Femur (tissue), 1 donor: ENCODE measurements around the gene NUCB1.
"Not testable (repeated sequence)": the region's sequence is repeated elsewhere in the genome, so short reads cannot be mapped to it uniquely, and the experiment has no call there.

Experiments used
- DNase-seq: peaks from one replicate; pipeline ENCODE4 v3.0.0-alpha.2; 2017

NUCB1 gene

DNA sequence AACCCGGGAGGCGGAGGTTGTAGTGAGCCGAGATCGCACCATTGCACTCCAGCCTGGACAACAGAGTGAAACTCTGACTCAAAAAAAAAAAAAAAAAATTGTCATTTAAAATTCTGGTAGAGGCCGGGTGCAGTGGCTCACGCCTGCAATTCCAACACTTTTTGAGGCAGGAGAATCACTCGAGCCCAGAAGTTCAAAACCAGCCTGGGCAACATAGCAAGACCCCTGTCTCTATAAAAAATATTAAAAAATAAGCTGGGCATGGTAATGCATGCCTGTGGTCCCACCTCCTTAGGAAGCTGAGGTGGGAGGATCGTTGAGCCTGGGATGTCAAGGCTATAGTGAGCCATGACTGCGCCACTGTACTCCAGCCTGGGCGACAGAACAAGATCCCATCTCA, 6.2 kb downstream of the NUCB1 start:
- no peak for DNase-seq

DNA sequence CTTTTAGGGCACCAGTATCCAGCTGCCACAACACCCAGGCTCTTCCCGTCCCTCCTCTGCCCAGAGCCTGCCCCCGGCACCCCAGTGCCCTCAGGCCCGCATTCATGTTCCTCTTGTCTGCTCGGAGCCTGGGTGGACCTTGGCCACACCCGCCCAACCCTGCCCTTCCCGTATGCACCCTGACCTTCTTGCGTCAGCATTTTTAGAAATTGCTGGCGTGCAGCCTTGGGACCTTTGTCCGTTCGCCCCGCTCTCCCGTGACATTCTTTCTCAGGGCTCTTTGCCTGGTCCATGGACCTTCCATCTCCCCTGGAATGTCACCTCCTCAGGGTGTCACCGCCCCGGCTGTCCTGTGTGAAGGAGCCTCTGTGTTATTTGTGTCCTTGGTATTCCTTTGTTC, 7.6 kb downstream of the NUCB1 start:
- no peak for DNase-seq

DNA sequence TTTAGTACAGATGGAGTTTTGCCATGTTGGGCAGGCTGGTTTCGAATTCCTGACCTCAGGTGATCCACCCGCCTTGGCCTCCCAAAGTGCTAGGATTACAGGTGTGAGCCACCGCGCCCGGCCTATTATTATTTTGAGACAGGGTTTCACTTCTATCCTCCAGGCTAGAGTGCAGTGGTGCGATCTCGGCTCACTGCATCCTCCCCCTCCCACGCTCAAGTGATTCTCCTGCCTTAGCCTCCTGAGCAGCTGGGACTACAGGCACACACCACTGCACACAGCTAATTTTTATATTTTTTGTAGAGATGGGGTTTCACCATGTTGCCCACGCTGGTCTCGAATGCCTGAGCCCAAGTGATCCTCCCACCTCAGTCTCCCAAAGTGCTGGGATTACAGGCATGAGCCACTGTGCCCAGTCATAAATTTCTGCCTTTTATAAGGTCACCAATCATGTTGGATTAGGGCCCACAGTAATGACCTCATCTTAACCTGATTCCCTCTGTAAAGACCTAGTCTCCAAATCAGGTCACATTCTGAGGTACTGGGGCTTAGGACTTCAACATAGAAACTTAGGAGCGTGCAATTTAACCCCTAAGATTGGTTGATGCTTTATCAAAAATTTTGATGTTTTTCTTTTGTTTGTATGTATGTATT, 9.4 kb downstream of the NUCB1 start:
- DNase-seq: not testable (repeated sequence)

DNA sequence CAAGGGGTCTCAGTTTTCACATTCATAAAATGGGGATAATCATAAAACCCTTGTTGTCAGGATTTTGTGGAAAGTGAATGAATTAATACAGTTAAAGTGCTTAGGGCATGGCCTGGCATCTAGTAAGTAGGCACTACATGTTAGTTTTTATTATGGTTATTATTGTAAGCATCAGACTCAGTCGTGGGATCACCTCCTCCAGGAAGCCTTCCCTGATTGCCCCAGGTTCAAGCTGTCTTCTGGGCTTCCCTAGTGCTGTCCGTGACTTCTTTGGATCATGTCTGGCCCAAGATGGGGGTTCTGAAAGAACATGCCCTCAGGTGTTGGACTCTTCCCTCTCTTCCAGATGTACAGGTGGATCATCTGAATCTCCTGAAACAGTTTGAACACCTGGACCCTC, 10.7 kb downstream of the NUCB1 start:
- no peak for DNase-seq

DNA sequence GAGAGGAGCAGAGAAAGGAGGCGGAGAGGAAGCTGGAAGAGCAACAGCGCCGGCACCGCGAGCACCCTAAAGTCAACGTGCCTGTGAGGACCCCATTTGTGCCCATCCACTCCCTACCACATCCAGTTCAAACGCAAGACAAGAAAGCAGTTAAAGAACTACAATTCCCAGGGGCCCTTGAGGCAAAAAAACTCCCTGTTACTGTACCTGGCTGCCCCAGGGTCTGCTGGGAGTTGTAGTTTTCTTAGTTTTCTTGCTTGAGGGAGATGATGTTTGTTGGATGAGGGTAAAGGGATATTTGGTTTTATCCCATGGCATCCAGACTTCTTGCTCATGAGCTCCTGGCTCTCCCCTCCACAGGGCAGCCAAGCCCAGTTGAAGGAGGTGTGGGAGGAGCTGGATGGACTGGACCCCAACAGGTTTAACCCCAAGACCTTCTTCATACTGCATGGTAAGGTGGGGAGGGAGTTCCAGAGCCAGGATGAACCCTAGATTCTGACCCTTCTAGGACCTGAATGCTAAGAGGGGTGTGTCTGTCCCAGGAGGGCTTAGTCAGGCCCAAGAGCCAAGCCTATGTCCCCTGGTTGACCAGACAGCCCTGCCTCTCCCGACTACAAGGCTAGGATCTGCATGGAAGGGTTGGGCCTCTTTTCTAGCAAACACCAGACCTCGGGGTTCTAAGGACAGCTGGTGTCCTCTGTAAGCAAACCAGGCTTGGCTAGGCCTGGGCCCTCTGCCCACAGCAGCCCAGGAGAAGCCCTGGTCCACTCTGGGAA, 13.2 kb downstream of the NUCB1 start:
- no peak for DNase-seq

DNA sequence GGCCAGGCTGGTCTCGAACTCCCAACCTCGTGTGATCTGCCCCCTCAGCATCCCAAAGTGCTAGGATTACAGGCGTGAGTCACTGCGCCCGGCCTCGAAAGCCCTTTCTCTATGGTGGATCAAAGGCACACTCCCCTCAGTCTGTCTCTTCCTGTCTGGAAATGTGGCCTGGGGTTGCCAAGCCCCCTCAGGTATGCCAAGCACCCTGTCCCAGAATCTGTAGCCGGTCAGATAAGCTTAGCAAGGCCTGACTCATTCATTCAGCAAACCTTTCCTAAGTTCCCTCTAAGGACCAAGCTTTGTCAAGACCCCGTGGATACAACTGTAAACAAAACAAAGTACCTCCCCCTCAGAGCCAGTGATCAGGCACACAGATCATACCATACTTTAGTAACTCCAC, 14.1 kb downstream of the NUCB1 start:
- DNase-seq: no peak

DNA sequence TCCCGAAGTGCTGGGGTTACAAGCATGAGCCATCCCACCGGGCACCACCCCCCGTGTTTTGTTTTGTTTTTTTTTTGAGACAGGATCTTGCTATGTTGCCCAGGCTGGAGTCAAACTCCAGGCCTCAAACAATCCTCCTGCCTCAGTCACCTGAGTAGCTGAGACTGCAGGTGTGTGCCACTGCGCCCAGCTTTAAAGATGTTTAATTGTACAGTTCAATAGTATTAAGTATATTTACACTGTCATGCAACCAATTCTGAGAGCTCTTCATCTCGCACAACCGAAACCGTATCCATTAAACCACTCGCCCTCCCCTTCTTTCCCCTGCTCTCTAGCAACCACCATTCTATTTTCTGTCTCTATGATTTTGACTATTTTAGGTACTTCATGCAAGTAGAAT, 15.6 kb downstream of the NUCB1 start:
- DNase-seq: no peak

DNA sequence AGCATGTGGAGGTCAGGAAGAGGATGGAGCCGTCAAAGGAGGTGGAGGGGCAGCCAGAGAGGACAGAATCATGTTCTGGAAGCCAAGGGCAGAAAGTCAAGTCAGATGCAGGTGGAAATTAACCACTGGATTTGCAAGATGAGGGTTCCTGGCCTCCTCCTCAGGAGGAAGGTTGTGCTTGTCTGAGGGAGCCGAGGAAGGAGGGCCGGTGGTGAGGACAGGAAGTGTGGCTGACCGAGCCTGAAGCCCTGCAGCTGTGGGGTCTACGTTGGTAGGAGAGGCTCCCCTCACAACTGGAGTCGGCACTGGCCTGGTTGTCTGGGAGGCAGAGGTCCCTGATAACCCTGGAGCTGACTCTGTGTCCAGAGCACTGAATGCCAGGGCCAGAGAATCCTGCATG, 18.0 kb downstream of the NUCB1 start:
- no peak for DNase-seq

DNA sequence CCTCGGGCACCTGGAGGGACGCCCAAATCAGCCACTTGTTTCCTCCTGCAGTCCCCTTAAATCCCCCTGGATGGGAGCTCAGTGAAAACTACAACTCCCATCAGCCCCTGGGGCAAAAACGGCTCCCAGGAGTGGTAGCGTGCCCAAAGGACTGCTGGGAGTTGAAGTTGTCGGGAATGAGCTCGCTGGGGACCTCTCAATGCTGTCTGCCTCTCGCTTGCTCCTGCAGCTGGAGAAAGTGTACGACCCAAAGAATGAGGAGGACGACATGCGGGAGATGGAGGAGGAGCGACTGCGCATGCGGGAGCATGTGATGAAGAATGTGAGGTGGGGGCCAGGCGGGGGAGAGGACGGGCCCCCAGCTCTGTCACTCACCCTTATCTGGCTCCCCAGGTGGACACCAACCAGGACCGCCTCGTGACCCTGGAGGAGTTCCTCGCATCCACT, 18.7 kb downstream of the NUCB1 start:
- no peak for DNase-seq

DNA sequence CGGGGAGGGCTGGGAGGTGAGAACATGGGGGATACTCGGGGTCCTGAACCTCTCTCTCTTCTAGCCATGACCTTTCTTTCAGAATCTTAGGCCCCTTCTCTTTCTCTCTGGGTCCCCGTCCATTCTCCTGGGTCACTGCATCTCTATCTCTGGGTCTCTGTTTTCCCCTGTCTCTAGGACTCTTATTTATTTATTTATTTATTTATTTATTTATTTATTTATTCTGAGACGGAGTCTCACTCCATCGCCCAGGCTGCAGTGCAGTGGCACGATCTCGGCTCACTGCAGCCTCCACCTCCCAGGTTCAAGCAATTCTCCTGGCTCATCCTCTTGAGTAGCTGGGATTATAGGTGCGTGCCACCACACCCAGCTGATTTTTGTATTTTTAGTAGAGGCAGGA, 19.2 kb downstream of the NUCB1 start:
- not testable (repeated sequence) for DNase-seq

DNA sequence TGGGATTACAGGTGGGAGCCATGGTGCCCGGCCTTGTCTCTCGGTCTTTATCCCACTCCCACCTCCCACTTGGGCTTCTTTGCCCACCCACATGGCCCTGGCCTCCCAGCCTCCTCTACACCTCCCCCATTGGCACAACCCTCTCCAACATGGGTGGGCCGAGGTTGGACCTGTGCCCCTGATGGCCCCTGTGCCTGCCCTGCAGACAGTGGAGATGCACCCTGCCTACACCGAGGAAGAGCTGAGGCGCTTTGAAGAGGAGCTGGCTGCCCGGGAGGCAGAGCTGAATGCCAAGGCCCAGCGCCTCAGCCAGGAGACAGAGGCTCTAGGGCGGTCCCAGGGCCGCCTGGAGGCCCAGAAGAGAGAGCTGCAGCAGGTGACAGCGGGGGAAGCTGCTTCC, 20.8 kb downstream of the NUCB1 start:
- no peak for DNase-seq

DNA sequence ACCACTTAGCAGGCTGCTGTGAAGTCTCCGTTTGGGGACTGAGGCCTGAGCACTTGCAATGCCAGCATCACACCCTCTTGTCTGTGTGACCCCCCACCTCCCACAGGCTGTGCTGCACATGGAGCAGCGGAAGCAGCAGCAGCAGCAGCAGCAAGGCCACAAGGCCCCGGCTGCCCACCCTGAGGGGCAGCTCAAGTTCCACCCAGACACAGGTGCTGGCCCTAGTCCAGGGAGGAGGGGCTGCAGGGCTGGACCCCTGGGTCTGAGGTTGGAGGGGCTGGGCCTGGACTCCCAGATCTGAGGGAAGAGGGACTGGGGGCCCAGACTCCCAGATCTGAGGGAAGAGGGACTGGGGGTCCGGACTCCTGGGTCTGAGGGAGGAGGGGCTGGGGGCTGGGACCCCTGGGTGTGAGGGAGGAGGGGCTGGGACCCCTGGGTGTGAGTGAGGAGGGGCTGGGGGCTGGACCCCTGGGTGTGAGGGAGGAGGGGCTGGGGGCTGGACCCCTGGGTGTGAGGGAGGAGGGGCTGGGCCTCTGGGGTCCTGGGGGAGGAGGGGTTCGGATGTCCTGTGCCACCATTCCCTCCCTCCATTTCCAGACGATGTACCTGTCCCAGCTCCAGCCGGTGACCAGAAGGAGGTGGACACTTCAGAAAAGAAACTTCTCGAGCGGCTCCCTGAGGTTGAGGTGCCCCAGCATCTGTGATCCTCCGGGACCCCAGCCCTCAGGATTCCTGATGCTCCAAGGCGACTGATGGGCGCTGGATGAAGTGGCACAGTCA, 21.8 kb downstream of the NUCB1 start:
- no peak for DNase-seq

DNA sequence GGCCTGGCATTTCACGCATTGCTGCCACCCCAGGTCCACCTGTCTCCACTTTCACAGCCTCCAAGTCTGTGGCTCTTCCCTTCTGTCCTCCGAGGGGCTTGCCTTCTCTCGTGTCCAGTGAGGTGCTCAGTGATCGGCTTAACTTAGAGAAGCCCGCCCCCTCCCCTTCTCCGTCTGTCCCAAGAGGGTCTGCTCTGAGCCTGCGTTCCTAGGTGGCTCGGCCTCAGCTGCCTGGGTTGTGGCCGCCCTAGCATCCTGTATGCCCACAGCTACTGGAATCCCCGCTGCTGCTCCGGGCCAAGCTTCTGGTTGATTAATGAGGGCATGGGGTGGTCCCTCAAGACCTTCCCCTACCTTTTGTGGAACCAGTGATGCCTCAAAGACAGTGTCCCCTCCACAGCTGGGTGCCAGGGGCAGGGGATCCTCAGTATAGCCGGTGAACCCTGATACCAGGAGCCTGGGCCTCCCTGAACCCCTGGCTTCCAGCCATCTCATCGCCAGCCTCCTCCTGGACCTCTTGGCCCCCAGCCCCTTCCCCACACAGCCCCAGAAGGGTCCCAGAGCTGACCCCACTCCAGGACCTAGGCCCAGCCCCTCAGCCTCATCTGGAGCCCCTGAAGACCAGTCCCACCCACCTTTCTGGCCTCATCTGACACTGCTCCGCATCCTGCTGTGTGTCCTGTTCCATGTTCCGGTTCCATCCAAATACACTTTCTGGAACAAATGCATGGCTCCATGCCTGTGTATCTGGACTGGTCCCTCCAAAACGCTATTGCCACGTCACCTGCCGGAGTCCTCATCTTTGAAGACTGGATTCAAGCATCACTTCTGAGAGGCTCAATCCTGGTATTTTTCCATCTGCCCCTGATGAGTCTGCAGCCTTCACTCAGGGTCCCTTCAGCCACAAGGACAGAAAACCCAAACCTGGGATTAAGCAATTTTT, 22.7 kb downstream of the NUCB1 start:
- no peak for DNase-seq

DNA sequence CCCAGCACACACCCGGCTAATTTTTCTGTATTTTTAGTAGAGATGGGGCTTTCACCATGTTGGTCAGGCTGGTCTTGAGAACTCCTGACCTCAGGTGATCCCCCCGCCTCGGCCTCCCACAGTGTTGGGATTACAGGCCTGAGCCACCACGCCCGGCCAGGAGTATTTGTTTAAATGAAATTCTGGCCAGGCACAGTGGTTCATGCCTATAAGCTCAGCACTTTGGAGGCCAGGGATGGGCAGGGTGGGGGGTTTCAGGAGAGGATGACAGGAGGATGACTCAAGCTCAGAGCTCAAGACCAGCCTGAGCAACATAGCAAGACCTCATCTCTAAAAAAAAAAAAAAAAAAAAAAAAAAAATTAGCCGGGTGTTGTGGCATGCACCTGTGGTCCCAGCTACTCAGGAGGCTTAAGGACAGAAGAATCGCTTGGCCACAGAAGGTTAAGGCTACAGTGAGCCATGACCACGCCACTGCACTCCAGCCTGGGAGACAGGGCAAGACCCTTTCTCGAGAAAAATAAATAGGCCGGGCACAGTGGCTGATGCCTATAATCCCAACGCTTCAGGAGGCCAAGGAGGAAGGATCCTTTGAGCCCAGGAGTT, 25.2 kb downstream of the NUCB1 start:
- DNase-seq: no peak

DNA sequence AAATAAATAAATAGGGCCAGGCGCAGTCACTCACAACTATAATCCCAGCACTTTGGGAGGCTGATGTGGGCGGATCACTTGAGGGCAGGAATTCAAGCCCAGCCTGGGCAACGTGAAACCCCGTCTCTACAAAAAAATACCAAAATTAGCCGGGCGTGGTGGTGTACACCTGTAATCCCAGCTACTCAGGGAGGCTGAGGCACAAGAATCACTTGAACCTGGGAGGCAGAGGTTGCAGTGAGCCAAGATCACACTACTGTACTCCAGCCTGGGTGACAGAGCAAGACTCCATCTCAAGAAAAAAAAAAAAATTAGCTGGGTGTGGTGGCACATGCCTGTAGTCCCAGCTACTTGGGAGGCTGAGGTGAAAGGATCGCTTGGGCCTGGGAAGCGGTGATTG, 25.8 kb downstream of the NUCB1 start:
- DNase-seq: not testable (repeated sequence)

DNA sequence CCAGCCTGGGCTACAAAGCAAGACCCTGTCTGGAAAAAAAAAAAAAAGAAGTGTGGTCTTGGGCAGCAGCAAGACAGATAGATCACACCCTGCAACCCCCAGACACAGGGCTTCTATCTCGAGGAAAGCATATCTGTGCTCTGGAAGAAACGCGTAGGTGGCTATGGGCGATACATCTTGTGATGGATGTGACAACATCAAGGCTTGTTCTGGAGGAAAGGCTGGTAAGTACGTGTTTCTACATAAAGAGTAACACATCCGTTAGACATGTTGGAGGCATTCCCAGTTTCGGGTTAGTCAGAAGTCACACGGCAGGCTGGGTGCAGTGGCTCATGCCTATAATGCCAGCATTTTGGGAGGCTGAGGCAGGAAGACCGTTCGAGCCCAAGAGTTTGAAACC, 26.8 kb downstream of the NUCB1 start:
- DNase-seq: no peak

DNA sequence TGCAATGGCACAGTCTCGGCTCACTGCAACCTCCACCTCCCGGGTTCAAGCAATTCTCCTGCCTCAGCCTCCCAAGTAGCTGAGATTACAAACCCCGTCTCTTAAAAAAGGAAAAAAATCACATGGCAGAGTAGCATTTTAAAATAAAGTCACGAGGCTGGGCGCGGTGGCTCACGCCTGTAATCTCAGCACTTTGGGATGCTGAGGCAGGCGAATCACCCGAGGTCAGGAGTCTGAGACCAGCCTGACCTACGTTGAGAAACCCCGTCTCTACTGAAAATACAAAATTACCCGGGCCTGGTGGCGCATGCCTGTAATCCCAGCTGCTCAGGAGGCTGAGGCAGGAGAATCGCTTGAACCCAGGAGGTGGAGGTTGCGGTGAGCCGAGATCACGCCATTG, 27.6 kb downstream of the NUCB1 start:
- not testable (repeated sequence) for DNase-seq

DNA sequence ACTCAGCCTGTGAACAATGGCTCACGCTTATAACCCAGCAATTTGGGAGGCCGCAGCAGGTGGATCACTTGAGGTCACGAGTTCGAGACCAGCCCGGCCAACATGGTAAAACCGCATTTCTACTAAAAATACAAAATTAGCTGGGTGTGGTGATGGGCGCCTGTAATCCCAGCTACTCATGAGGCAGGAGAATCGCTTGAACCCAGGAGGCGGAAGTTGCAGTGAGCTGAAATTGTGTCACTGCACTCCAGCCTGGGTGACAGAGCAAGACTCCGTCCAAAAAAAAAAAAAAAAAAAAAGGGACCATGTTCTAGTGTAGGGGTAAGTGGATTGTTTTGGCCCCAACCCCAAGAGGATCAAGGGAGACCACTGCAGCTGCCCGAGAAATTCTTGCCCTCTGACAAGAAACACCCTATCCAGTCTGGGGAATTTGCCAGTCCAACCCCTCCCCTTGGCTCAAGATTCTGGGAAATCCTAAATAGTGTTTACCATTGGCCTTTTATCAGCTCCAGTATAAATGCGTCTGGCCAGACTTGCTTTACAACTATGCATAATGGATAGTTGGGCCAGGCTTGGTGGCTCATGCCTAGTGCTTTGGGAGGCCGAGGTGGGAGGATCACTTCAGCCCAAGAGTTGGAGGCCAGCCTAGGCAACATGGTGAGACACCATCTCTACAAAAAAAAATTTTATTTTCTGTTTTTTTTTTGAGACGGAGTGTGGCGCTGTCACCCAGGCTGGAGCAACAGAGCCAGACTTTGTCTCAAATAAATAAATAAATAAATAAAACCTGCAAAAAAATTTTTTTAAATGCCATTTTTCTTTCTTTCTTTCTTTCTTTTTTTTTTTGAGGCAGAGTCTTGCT, 28.3 kb downstream of the NUCB1 start:
- no peak for DNase-seq

DNA sequence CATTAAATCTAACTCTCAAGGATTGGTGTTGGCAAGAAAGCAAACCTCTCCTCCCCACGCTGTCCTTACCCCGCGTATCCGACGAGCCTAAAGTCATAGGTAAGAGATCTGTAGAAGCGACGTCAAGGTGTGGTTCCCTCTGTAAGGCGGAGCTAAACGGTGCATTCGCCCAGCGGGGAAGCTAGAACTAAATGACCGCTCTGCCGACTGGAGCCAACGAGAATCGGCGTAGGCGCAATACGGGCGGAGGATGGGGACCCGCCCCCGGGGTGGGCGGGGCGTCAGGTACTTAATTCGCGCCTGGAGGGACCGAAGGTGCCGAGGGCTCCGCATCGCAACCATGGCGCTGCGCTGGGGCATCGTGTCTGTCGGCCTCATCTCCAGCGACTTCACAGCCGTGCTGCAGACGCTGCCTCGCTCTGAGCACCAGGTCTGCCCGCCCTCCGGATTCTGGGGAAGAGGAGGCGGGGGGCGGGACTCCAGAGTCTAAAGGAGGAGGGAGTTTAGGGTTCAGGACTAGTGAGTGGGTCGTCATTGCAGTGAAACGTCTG, 33.3 kb downstream of the NUCB1 start, which contains the start of gene DHDH:
DHDH (plus strand) TSS at position 318 of the 551 bp plus-strand sequence; CDS start at position 341, 23 bp downstream.
- peak; percentile 74 for DNase-seq

DNA sequence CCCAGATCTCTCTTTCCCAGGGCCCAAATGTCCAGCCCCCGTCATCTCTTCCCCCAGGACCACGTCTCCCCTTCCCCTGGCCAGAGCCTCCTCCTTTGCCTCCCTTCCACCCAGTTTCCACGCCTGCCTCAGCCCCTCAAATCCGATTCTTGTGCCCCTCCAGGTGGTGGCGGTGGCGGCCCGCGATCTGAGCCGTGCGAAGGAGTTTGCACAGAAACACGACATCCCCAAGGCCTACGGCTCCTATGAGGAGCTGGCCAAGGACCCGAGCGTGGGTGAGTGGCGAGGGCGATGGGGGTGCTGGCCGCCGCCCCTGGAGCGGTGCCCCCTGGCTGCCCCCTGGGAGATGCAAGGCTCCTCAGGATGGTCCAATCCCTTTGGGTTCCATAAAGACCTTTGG, 34.7 kb downstream of the NUCB1 start:
- DNase-seq: no peak

DNA sequence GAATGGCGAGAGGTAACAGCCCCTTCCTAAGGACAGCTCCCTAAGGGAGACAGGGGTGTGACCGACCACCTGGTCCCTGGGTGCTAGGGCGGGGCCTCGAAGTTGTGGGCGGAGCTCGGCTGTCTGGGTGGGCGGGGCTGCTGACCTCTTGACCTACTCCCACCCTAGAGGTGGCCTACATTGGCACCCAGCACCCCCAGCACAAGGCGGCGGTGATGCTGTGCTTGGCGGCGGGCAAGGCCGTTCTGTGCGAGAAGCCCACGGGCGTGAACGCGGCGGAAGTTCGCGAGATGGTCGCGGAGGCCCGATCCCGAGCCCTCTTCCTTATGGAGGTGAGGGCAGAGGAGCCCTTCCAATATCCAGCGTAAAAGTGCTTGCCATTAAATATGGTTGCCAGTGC, 35.8 kb downstream of the NUCB1 start:
- no peak for DNase-seq
